Thymus (tissue), 11 donors: ENCODE results near the gene TMEM145. TPM values are rescaled to one million over a fixed set of nuclear protein-coding genes. Genes with fewer than 3 reads are reported as not detected.

Experiments used
- DNase-seq, 9 donors: peaks; one replicate each; pipeline ENCODE4 v3.0.0-alpha.2; 2013; ENCODE audit warnings: low spot score in 9 of 9, low read depth in 6 of 9, missing footprints in 1 of 9
- H3K27ac ChIP-seq, 2 donors: one replicate each; pipeline ENCODE4 v1.5.1; 2013; ENCODE audit warnings: control low read depth in 1 of 2, low read depth in 1 of 2, low read length in 1 of 2, mild to moderate bottlenecking in 1 of 2, moderate library complexity in 1 of 2
- H3K27me3 ChIP-seq, 2 donors: one replicate each; pipeline ENCODE4 v1.5.1; 2013; ENCODE audit warnings: low read length in 1 of 2; ENCODE audit not compliant: control insufficient read depth in 2 of 2, insufficient read depth in 1 of 2
- H3K36me3 ChIP-seq, 2 donors: one replicate each; pipeline ENCODE4 v1.5.1; 2013; ENCODE audit warnings: low read length in 1 of 2, mild to moderate bottlenecking in 1 of 2, moderate library complexity in 1 of 2; ENCODE audit not compliant: control insufficient read depth in 2 of 2, insufficient read depth in 2 of 2
- H3K4me1 ChIP-seq, 2 donors: one replicate each; pipeline ENCODE4 v1.5.1; 2013; ENCODE audit warnings: low read length in 2 of 2; ENCODE audit not compliant: control insufficient read depth in 2 of 2, insufficient read depth in 2 of 2
- H3K4me3 ChIP-seq, 2 donors: one replicate each; pipeline ENCODE4 v1.5.1; 2013; ENCODE audit warnings: low read length in 2 of 2, control low read depth in 1 of 2, mild to moderate bottlenecking in 1 of 2
- H3K9me3 ChIP-seq, 2 donors: one replicate each; pipeline ENCODE4 v1.5.1; 2013; ENCODE audit warnings: low read length in 1 of 2, mild to moderate bottlenecking in 1 of 2; ENCODE audit not compliant: control insufficient read depth in 2 of 2, insufficient read depth in 1 of 2
- WGBS: extraction: QIAGEN DNeasy Blood & Tissue Kit; methylation state at CpG from one replicate; pipeline ENCODE4 v1.1.7; 2013; 5-methylcytosine and 5-hydroxymethylcytosine counted together
- polyA plus RNA-seq: library from polyadenylated mRNA; stranded (reverse); fragments of 200-250 nt; gene quantifications from one replicate; pipeline ENCODE4 v1.2.3, GENCODE V29; 2013
- total RNA-seq: library from RNA; stranded (reverse); fragments of 120-200 nt; gene quantifications from one replicate; pipeline ENCODE4 v1.2.4, GENCODE V29; 2013
- donor health status: healthy.

The TMEM145 gene
- total and polyA plus RNA-seq, 2 donors: 0.78 TPM; not detected in 1

GRCh38 chr19:42281146-42281826, 31.8 kb upstream of the TMEM145 start:
- 19% methylated on average over 25 of the region's 25 CpGs for WGBS
- peak overlapping the region; percentile 70 to 78 for H3K4me3 ChIP-seq
- H3K9me3 ChIP-seq: no peaks in the 10 kb centered on the region
- H3K27ac ChIP-seq: peak overlapping the region; percentile 68 to 89
- H3K4me1 ChIP-seq: peaks cover 54 to 72% of the 10 kb centered on the region in 2 donors
- no peaks in the 10 kb centered on the region for H3K27me3 ChIP-seq
- peaks cover 0 to 6% of the 10 kb centered on the region in 2 donors for H3K36me3 ChIP-seq
- peak in 1 of 9 donors; percentile 29 for DNase-seq

GRCh38 chr19:42281827-42282762, 31.0 kb upstream of the TMEM145 start:
- Histone ChIP-seq H3K4me3 (peak overlapping the region in 1 of 2 donors; percentile 70), H3K36me3 (peaks cover 6 to 10% of the 10 kb centered on the region in 2 donors), H3K27me3 (no peaks in the 10 kb centered on the region), H3K4me1 (peaks cover 54 to 72% of the 10 kb centered on the region in 2 donors), H3K9me3 (no peaks in the 10 kb centered on the region), H3K27ac (peak overlapping the region; percentile 68 to 94)
- 46% methylated on average over 7 of the region's 7 CpGs for WGBS
- DNase-seq: peak in 1 of 9 donors; percentile 27

- Histone ChIP-seq H3K27me3 (no peaks in the 10 kb centered on the region), H3K9me3 (no peaks in the 10 kb centered on the region), H3K27ac (peak overlapping the region; percentile 89 to 94), H3K36me3 (peaks cover 13% of the 10 kb centered on the region in 2 donors), H3K4me3 (peak overlapping the region in 1 of 2 donors; percentile 83), H3K4me1 (peaks cover 52 to 69% of the 10 kb centered on the region in 2 donors)
- 60% methylated on average over 4 of the region's 4 CpGs for WGBS
- no peak for DNase-seq
These were observed 30.3 kb upstream of the TMEM145 start for GRCh38 chr19:42282819-42283187.

- peak in 8 of 9 donors; percentile 84 to 98 (median 95) for DNase-seq
- Histone ChIP-seq H3K36me3 (peaks cover 19% of the 10 kb centered on the region in 2 donors), H3K4me3 (peak overlapping the region; percentile 41 to 83), H3K9me3 (no peaks in the 10 kb centered on the region), H3K27ac (peak overlapping the region; percentile 89 to 97), H3K27me3 (no peaks in the 10 kb centered on the region), H3K4me1 (peaks cover 50 to 63% of the 10 kb centered on the region in 2 donors)
- 3% methylated on average over 73 of the region's 74 CpGs for WGBS
These were observed 29.7 kb upstream of the TMEM145 start for GRCh38 chr19:42283188-42284065.

- WGBS: under 1% methylated on average over 74 of the region's 76 CpGs
- peaks cover 26% of the 10 kb centered on the region in 2 donors for H3K36me3 ChIP-seq
- peak in 4 of 9 donors; percentile 68 to 83 (median 72) for DNase-seq
- H3K9me3 ChIP-seq: no peaks in the 10 kb centered on the region
- no peaks in the 10 kb centered on the region for H3K27me3 ChIP-seq
- H3K4me1 ChIP-seq: peaks cover 48 to 57% of the 10 kb centered on the region in 2 donors
- peak overlapping the region in 1 of 2 donors; percentile 97 for H3K27ac ChIP-seq
- H3K4me3 ChIP-seq: peak overlapping the region in 1 of 2 donors; percentile 83
These were observed 29.0 kb upstream of the TMEM145 start for GRCh38 chr19:42284066-42284501.

GRCh38 chr19:42284591-42285341, 28.3 kb upstream of the TMEM145 start:
- H3K4me3 ChIP-seq: peak overlapping the region; percentile 56 to 83
- WGBS: 2% methylated on average over 41 of the region's 41 CpGs
- peak in 1 of 9 donors; percentile 56 for DNase-seq
- peaks cover 32 to 33% of the 10 kb centered on the region in 2 donors for H3K36me3 ChIP-seq
- H3K27me3 ChIP-seq: no peaks in the 10 kb centered on the region
- peak overlapping the region; percentile 22 to 67 for H3K27ac ChIP-seq
- H3K4me1 ChIP-seq: peaks cover 41 to 50% of the 10 kb centered on the region in 2 donors
- no peaks in the 10 kb centered on the region for H3K9me3 ChIP-seq

GRCh38 chr19:42285541-42285941, 27.6 kb upstream of the TMEM145 start:
- H3K9me3 ChIP-seq: no peaks in the 10 kb centered on the region
- H3K27ac ChIP-seq: peak overlapping the region; percentile 6 to 67
- peaks cover 40% of the 10 kb centered on the region in 2 donors for H3K36me3 ChIP-seq
- peak overlapping the region; percentile 56 to 83 for H3K4me3 ChIP-seq
- peaks cover 39 to 48% of the 10 kb centered on the region in 2 donors for H3K4me1 ChIP-seq
- no peaks in the 10 kb centered on the region for H3K27me3 ChIP-seq
- 34% methylated on average over 5 of the region's 5 CpGs for WGBS
- DNase-seq: peak in 1 of 9 donors; percentile 16

- peak overlapping the region; percentile 53 to 67 for H3K27ac ChIP-seq
- no peaks in the 10 kb centered on the region for H3K27me3 ChIP-seq
- WGBS: 31% methylated on average over 6 of the region's 6 CpGs
- H3K4me3 ChIP-seq: peak overlapping the region in 1 of 2 donors; percentile 2
- DNase-seq: no peak
- H3K36me3 ChIP-seq: peaks cover 44 to 45% of the 10 kb centered on the region in 2 donors
- H3K4me1 ChIP-seq: peaks cover 36 to 43% of the 10 kb centered on the region in 2 donors
- no peaks in the 10 kb centered on the region for H3K9me3 ChIP-seq
These were observed 27.1 kb upstream of the TMEM145 start for GRCh38 chr19:42285988-42286348.
